Endothelial cell of umbilical vein (primary cell): Measurements from ENCODE around the gene JAKMIP1. TPM values are rescaled to one million over a fixed set of nuclear protein-coding genes. Genes with fewer than 3 reads are reported as not detected.

Source experiments
- BruUV-seq: library from RNA; stranded (reverse); fragments of 400-500 nt; replicated peaks from 2 replicates; lab custom pipeline; 2021; lab: Mats Ljungman, UMichigan
- CTCF ChIA-PET: fragments of 300-600, 350-600 bp; sonication (Branson Sonifier 250); formaldehyde crosslinking; loops from one replicate; lab custom pipeline; 2021; ENCODE audit warnings: antibody characterized with exemption, inconsistent platforms; lab: Charles Lee
- POLR2A ChIA-PET: fragments of 300-600, 350-600 bp; sonication (Branson Sonifier 250); formaldehyde crosslinking; loops from one replicate; lab custom pipeline; 2021; ENCODE audit warnings: antibody characterized with exemption, inconsistent platforms; lab: Charles Lee
- DNase-seq: peaks from one replicate; pipeline ENCODE4 v3.0.0-alpha.2; 2011; ENCODE audit warnings: low read depth, low spot score
- FAIRE-seq: peaks from 2 replicates; lab custom pipeline; 2011; peaks lifted over from hg19 to GRCh38; lab: Jason Lieb, UNC
- H2AFZ ChIP-seq: 2 replicates; pipeline ENCODE4 v1.6.0; 2012; ENCODE audit warnings: low read depth, low read length, control low read depth, inconsistent platforms
- H3K27ac ChIP-seq: 2 replicates; pipeline ENCODE4 v1.5.1; 2011; ENCODE audit warnings: low read depth, mild to moderate bottlenecking, control low read depth, low read length, moderate library complexity; ENCODE audit not compliant: insufficient read depth
- H3K27me3 ChIP-seq, 2 experiments: 2 replicates each; pipeline versions ENCODE4 v1.6.0 to v1.6.1; 2011; ENCODE audit warnings: low read length in 2 of 2, mixed read lengths in 1 of 2; ENCODE audit not compliant: control insufficient read depth in 2 of 2, insufficient read depth in 2 of 2
- H3K36me3 ChIP-seq, 2 experiments: 2 replicates in 1 of 2; 3 replicates in 1 of 2; pipeline ENCODE4 v1.5.1; 2011; ENCODE audit warnings: low read length in 2 of 2, mild to moderate bottlenecking in 1 of 2, moderate library complexity in 1 of 2; ENCODE audit not compliant: control insufficient read depth in 2 of 2, insufficient read depth in 2 of 2; ENCODE audit errors: extremely low read depth in 1 of 2
- H3K4me1 ChIP-seq: 3 replicates; pipeline ENCODE4 v1.5.1; 2011; ENCODE audit warnings: mild to moderate bottlenecking, low read length; ENCODE audit not compliant: control insufficient read depth, insufficient read depth; ENCODE audit errors: extremely low read depth
- H3K4me2 ChIP-seq: 2 replicates; pipeline ENCODE4 v1.6.1; 2011; ENCODE audit warnings: low read length, control low read depth, mixed read lengths; ENCODE audit not compliant: insufficient read depth
- H3K4me3 ChIP-seq, 3 experiments: fragments of 200-600 bp in 1 of 3; sonication (generic), shearing (Covaris generic) in 1 of 3; replicated peaks in 1 of 3; 2 replicates each; pipeline ENCODE4 v1.5.1; 2011 to 2016; ENCODE audit warnings: control low read depth in 3 of 3, low read length in 3 of 3, mild to moderate bottlenecking in 2 of 3, inconsistent platforms in 1 of 3, low read depth in 1 of 3, moderate library complexity in 1 of 3; ENCODE audit not compliant: insufficient read depth in 1 of 3
- H3K79me2 ChIP-seq: 2 replicates; pipeline ENCODE4 v1.6.0; 2012; ENCODE audit warnings: low read length, inconsistent platforms; ENCODE audit not compliant: control insufficient read depth, insufficient read depth
- H3K9ac ChIP-seq: replicated peaks from 2 replicates; pipeline ENCODE3; 2011; ENCODE audit warnings: low read length, control low read depth; ENCODE audit not compliant: insufficient read depth; ENCODE audit errors: extremely low read depth
- H3K9me1 ChIP-seq: replicated peaks from 3 replicates; pipeline ENCODE4 v1.6.0; 2011; ENCODE audit warnings: mild to moderate bottlenecking, low read length; ENCODE audit not compliant: control insufficient read depth, insufficient read depth; ENCODE audit errors: extremely low read depth
- H3K9me3 ChIP-seq: replicated peaks from 2 replicates; pipeline ENCODE4 v1.5.1; 2012; ENCODE audit warnings: low read length, inconsistent platforms; ENCODE audit not compliant: control insufficient read depth, insufficient read depth
- H4K20me1 ChIP-seq: replicated peaks from 2 replicates; pipeline ENCODE3; 2011; ENCODE audit warnings: mild to moderate bottlenecking, low read length; ENCODE audit not compliant: control insufficient read depth, insufficient read depth; ENCODE audit errors: extremely low read depth
- CTCF ChIP-seq, 2 donors: IDR thresholded peaks; 1 replicate in 1 of 2; 2 replicates in 1 of 2; pipeline ENCODE4 v1.5.1; 2011; ENCODE audit warnings: low read length in 2 of 2, mild to moderate bottlenecking in 2 of 2, moderate library complexity in 2 of 2, control low read depth in 1 of 2, inconsistent platforms in 1 of 2, low read depth in 1 of 2; ENCODE audit not compliant: insufficient read depth in 1 of 2; ENCODE audit errors: extremely low read depth in 1 of 2
- EZH2 ChIP-seq: IDR thresholded peaks from 2 replicates; pipeline ENCODE4 v1.6.1; 2012; ENCODE audit warnings: borderline replicate concordance, low read depth, mild to moderate bottlenecking, moderate library complexity, low read length, inconsistent platforms; ENCODE audit not compliant: severe bottlenecking
- FOS ChIP-seq: IDR thresholded peaks from 2 replicates; pipeline ENCODE4 v1.6.1; 2011; ENCODE audit warnings: mild to moderate bottlenecking, low read length, moderate library complexity, borderline replicate concordance; ENCODE audit not compliant: insufficient read depth
- GATA2 ChIP-seq: IDR thresholded peaks from 2 replicates; pipeline ENCODE4 v1.7.0; 2011; ENCODE audit warnings: low read depth, mild to moderate bottlenecking, moderate library complexity, mixed read lengths, low read length; ENCODE audit not compliant: insufficient read length, insufficient read depth
- JUN ChIP-seq: IDR thresholded peaks from 2 replicates; pipeline ENCODE4 v1.6.1; 2011; ENCODE audit warnings: borderline replicate concordance, low read depth; ENCODE audit not compliant: insufficient read length, insufficient read depth
- MAX ChIP-seq: IDR thresholded peaks from 2 replicates; pipeline ENCODE4 v1.6.1; 2011; ENCODE audit not compliant: insufficient read depth, insufficient read length
- MYC ChIP-seq: IDR thresholded peaks from one replicate; pipeline ENCODE4 v1.6.1; 2011; ENCODE audit warnings: mild to moderate bottlenecking, low read depth, low read length
- POLR2A ChIP-seq: IDR thresholded peaks from 2 replicates; pipeline ENCODE4 v1.6.1; 2012; ENCODE audit warnings: low read depth, mild to moderate bottlenecking, control low read depth, low read length
- POLR2AphosphoS5 ChIP-seq: IDR thresholded peaks from 2 replicates; pipeline ENCODE4 v1.6.1; 2012; ENCODE audit warnings: low read depth, mild to moderate bottlenecking, control low read depth, low read length, moderate library complexity; ENCODE audit not compliant: insufficient read depth
- dilution Hi-C: fragments of 300-500 bp; cut with MboI; formaldehyde crosslinking; loops from one replicate; pipeline ENCODE4 v1.15.0; 2019; ENCODE audit warnings: low sequenced_read_pairs; ENCODE audit not compliant: extremely low pct_ligation_motif_present
- intact Hi-C: fragments of 100-400 bp; cut with micrococcal nuclease; formaldehyde crosslinking; loops from one replicate; pipeline ENCODE4 v1.10.0; 2022
- polyA plus RNA-seq, 4 experiments: library from polyadenylated mRNA; depleted of rRNA in 3 of 4; stranded (reverse) in 3 of 4; unstranded in 1 of 4; fragments of >200 nt; gene quantifications; 2 replicates each; pipeline versions ENCODE4 v1.2.1 to v1.2.3, GENCODE V29; 2011 to 2012; ENCODE audit warnings: missing spikeins in 1 of 4
- total RNA-seq: library from RNA; stranded (reverse); gene quantifications from 2 replicates; pipeline ENCODE4 v1.2.3, GENCODE V29; 2021

Gene JAKMIP1
- total and polyA plus RNA-seq, 2 donors (not counting 3 experiments of a cell fraction or from before 2014, with no cell fraction given): not detected

- ChIA-PET POLR2A (no interaction called here), CTCF (no interaction called here)
- H3K4me3 ChIP-seq: no peak overlapping the region
- dilution Hi-C loops (no loop called here), intact Hi-C loops (no loop called here)
- no peaks in the 10 kb centered on the region for H3K4me1 ChIP-seq
- no peak for DNase-seq
- H3K27me3 ChIP-seq: no peaks in the 10 kb centered on the region
- H3K79me2 ChIP-seq: no peaks in the 10 kb centered on the region
- H3K36me3 ChIP-seq: no peaks in the 10 kb centered on the region
- H3K4me2 ChIP-seq: no peak overlapping the region
- no peak for FAIRE-seq
- H2AFZ ChIP-seq: no peak overlapping the region
- H3K9me1 ChIP-seq: no peaks in the 10 kb centered on the region
- no peaks in the 10 kb centered on the region for H4K20me1 ChIP-seq
- no peaks in the 10 kb centered on the region for H3K9me3 ChIP-seq
- TF ChIP-seq CTCF (IDR thresholded peaks at IDR 0.05; ENCODE audit: extremely low read depth in 1 of 2, insufficient read depth in 1 of 2, low read depth in 1 of 2, low read length in 2 of 2) (no peak), EZH2 (no peak), FOS (no peak), MYC (no peak), JUN (no peak), POLR2A (no peak), GATA2 (no peak), POLR2AphosphoS5 (no peak), MAX (no peak)
- H3K9ac ChIP-seq: no peak overlapping the region
- no TSS peak for BruUV-seq
- no peak overlapping the region for H3K27ac ChIP-seq
These were observed 151.1 kb downstream of the JAKMIP1 start for GRCh38 chr4:6049278-6049677.
